Panc1 (cell line): ENCODE results near the gene NAA40. TPM values are rescaled to one million over a fixed set of nuclear protein-coding genes. Genes with fewer than 3 reads are reported as not detected.
A peak's percentile ranks its signal among the peaks of the same experiment; 100 is the strongest.

Experiments used
- ATAC-seq: fragments of 200-7000 bp; cut with Tn5 transposase; 2 replicates; pipeline ENCODE4 v1.9.1; 2020; ENCODE audit warnings: mild to moderate bottlenecking, moderate library complexity
- BruUV-seq: library from RNA; stranded (reverse); fragments of 400-500 nt; replicated peaks from 2 replicates; lab custom pipeline; 2021; lab: Mats Ljungman, UMichigan
- CTCF ChIA-PET: fragments of 300-600 bp; sonication (Branson Sonifier 250); formaldehyde crosslinking; loops from one replicate; lab custom pipeline; 2022; ENCODE audit warnings: antibody characterized with exemption; lab: Charles Lee
- POLR2A ChIA-PET: fragments of 300-600 bp; sonication (Branson Sonifier 250); formaldehyde crosslinking; loops from one replicate; lab custom pipeline; 2022; ENCODE audit warnings: antibody characterized with exemption; lab: Charles Lee
- DNase-seq: peaks from one replicate; pipeline ENCODE4 v3.0.0-alpha.2; 2010; ENCODE audit warnings: low read depth, low spot score
- H3K27ac ChIP-seq: 2 replicates; pipeline ENCODE4 v1.5.1; 2011; ENCODE audit warnings: mild to moderate bottlenecking, low read length, inconsistent platforms
- H3K27me3 ChIP-seq: fragments of 200-500 bp; sonication (Bioruptor generic); 2 replicates; pipeline ENCODE4 v1.6.0; 2014; ENCODE audit warnings: low read length, inconsistent platforms; ENCODE audit not compliant: control insufficient read depth, insufficient read depth
- H3K36me3 ChIP-seq: fragments of 200-500 bp; sonication (Bioruptor generic); 2 replicates; pipeline ENCODE4 v1.5.1; 2014; ENCODE audit warnings: inconsistent platforms, mild to moderate bottlenecking, low read length, moderate library complexity; ENCODE audit not compliant: control insufficient read depth, insufficient read depth
- H3K4me1 ChIP-seq: 2 replicates; pipeline ENCODE4 v1.5.1; 2011; ENCODE audit warnings: inconsistent platforms, mild to moderate bottlenecking, low read length, moderate library complexity; ENCODE audit not compliant: control insufficient read depth, insufficient read depth
- H3K4me3 ChIP-seq, 2 experiments: 2 replicates each; pipeline ENCODE4 v1.5.1; 2011 to 2012; ENCODE audit warnings: low read depth in 2 of 2, low read length in 2 of 2, mild to moderate bottlenecking in 2 of 2, inconsistent platforms in 1 of 2, moderate library complexity in 1 of 2
- H3K9me3 ChIP-seq: fragments of 200-500 bp; sonication (Bioruptor generic); 2 replicates; pipeline ENCODE4 v1.5.1; 2014; ENCODE audit warnings: low read depth, mild to moderate bottlenecking, inconsistent platforms, low read length, moderate library complexity; ENCODE audit not compliant: control insufficient read depth, insufficient read depth
- CTCF ChIP-seq: fragments of 450-650 bp; IDR thresholded peaks from 2 replicates; pipeline ENCODE4 v1.5.1; 2017; ENCODE audit warnings: mild to moderate bottlenecking
- POLR2AphosphoS5 ChIP-seq: IDR thresholded peaks from 2 replicates; pipeline ENCODE4 v1.6.1; 2012; ENCODE audit warnings: mild to moderate bottlenecking, low read depth, low read length, moderate library complexity
- REST ChIP-seq, 2 experiments: IDR thresholded peaks; 2 replicates each; pipeline ENCODE4 v1.6.1; 2011 to 2012; ENCODE audit warnings: low read depth in 2 of 2, control low read depth in 1 of 2, low read length in 1 of 2, mild to moderate bottlenecking in 1 of 2, moderate library complexity in 1 of 2; ENCODE audit not compliant: insufficient read depth in 1 of 2
- SIN3A ChIP-seq: IDR thresholded peaks from 2 replicates; pipeline ENCODE4 v1.6.1; 2012; ENCODE audit warnings: low read depth, mild to moderate bottlenecking, low read length, moderate library complexity, borderline replicate concordance; ENCODE audit not compliant: insufficient read depth
- TCF7L2 ChIP-seq: IDR thresholded peaks from 2 replicates; pipeline ENCODE4 v1.6.1; 2011; ENCODE audit warnings: mild to moderate bottlenecking, low read depth, low read length, inconsistent platforms
- in situ Hi-C: cut with HindIII; loops from 2 replicates; pipeline ENCODE4 v1.10.0; 2016; ENCODE audit warnings: low sequenced_read_pairs, low pct_unique_long_range_greater_than_20kb
- intact Hi-C: fragments of 100-400 bp; cut with micrococcal nuclease; formaldehyde crosslinking; loops from one replicate; pipeline ENCODE4 v1.10.0; 2022; ENCODE audit not compliant: unreplicated experiment
- total RNA-seq: library from RNA; stranded (reverse); gene quantifications from one replicate; pipeline ENCODE4 v1.2.1, GENCODE V29; 2021; ENCODE audit not compliant: unreplicated experiment

Gene NAA40
- total RNA-seq, 1 experiment from 2014 or later: 43.2 TPM

GRCh38 chr11:63937713-63938478, 906 bp upstream of the NAA40 start:
- no peak for TF ChIP-seq REST (IDR thresholded peaks at IDR 0.05; ENCODE audit: insufficient read depth in 1 of 2, low read depth in 2 of 2, low read length in 1 of 2)
- TF ChIP-seq POLR2AphosphoS5: no peak
- no peak for TF ChIP-seq CTCF
- TF ChIP-seq TCF7L2: no peak
- no peak for TF ChIP-seq SIN3A
- DNase-seq (peak; percentile 20), ATAC-seq (peak; percentile 57)
- intact Hi-C loops (no loop called here), in situ Hi-C loops (no loop called here)
- Histone ChIP-seq H3K27ac (peak overlapping the region; percentile 92), H3K4me1 (peaks cover 16% of the 10 kb centered on the region), H3K9me3 (no peaks in the 10 kb centered on the region), H3K4me3 (peak overlapping the region; percentile 65 to 91), H3K27me3 (no peaks in the 10 kb centered on the region), H3K36me3 (no peaks in the 10 kb centered on the region)
- no TSS peak for BruUV-seq
- ChIA-PET CTCF (no interaction called here), POLR2A (no interaction called here)

- H3K27ac ChIP-seq: peak overlapping the region; percentile 88
- in situ Hi-C loops: no loop called here
- ATAC-seq (no peak), DNase-seq (no peak)
- no peaks in the 10 kb centered on the region for H3K9me3 ChIP-seq
- TF ChIP-seq POLR2AphosphoS5 (no peak), SIN3A (no peak)
- H3K27me3 ChIP-seq: no peaks in the 10 kb centered on the region
- intact Hi-C loops: no loop called here
- POLR2A ChIA-PET: interaction anchor here (0.6 kb wide), 1 partner anchor 22 kb away, joined by 3 read pairs; the partner anchor contains the start of gene RCOR2
- H3K4me3 ChIP-seq: peak overlapping the region; percentile 65 to 93
- CTCF ChIA-PET: interaction anchor here (0.6 kb wide), 2 partner anchors 172 to 212 kb away, joined by 3 read pairs; no protein-coding TSS in a partner anchor
- H3K4me1 ChIP-seq: peaks cover 16% of the 10 kb centered on the region
- BruUV-seq: no TSS peak
- H3K36me3 ChIP-seq: no peaks in the 10 kb centered on the region
These were observed 642 bp downstream of the NAA40 start for GRCh38 chr11:63939397-63939891.

GRCh38 chr11:63940786-63941185, 2.0 kb downstream of the NAA40 start:
- in situ Hi-C loops (no loop called here), intact Hi-C loops (no loop called here)
- DNase-seq: no peak
- TSS peak; percentile 81 for BruUV-seq
- ChIA-PET CTCF (no interaction called here), POLR2A (no interaction called here)
- H3K9me3 ChIP-seq: no peaks in the 10 kb centered on the region
- peak overlapping the region; percentile 24; the same call in 1 of the 2 replicates for H3K27ac ChIP-seq
- ATAC-seq: no peak
- H3K4me1 ChIP-seq: peaks cover 26% of the 10 kb centered on the region
- H3K27me3 ChIP-seq: no peaks in the 10 kb centered on the region
- H3K4me3 ChIP-seq: no peak overlapping the region
- TF ChIP-seq POLR2AphosphoS5 (no peak), SIN3A (no peak), REST (IDR thresholded peaks at IDR 0.05; ENCODE audit: insufficient read depth in 1 of 2, low read depth in 2 of 2, low read length in 1 of 2) (no peak), TCF7L2 (no peak), CTCF (no peak)
- H3K36me3 ChIP-seq: no peaks in the 10 kb centered on the region
